GM12874 (cell line): ENCODE data around the gene RSAD2.

Source experiments
- CTCF ChIP-seq: IDR thresholded peaks from 2 replicates; pipeline ENCODE4 v1.5.1; 2011; ENCODE audit warnings: low read depth, mild to moderate bottlenecking, control low read depth, low read length, moderate library complexity; ENCODE audit not compliant: insufficient read depth

Gene RSAD2

GRCh38 chr2:6937157-6937556, 59.6 kb downstream of the RSAD2 start:
- TF ChIP-seq CTCF: no peak

GRCh38 chr2:6937582-6937981, 60.0 kb downstream of the RSAD2 start:
- no peak for TF ChIP-seq CTCF

GRCh38 chr2:6939071-6939470, 61.5 kb downstream of the RSAD2 start:
- no peak for TF ChIP-seq CTCF

- TF ChIP-seq CTCF: no peak
Measured at GRCh38 chr2:6940820-6941219, 63.2 kb downstream of the RSAD2 start.

GRCh38 chr2:6941299-6942046, 63.9 kb downstream of the RSAD2 start:
- no peak for TF ChIP-seq CTCF

- TF ChIP-seq CTCF: no peak
Measured at GRCh38 chr2:6942848-6943247, 65.3 kb downstream of the RSAD2 start.

- TF ChIP-seq CTCF: no peak
Measured at GRCh38 chr2:6943523-6943922, 65.9 kb downstream of the RSAD2 start.

- TF ChIP-seq CTCF: no peak
Measured at GRCh38 chr2:6943971-6944370, 66.4 kb downstream of the RSAD2 start.
